Measurements from ENCODE around the gene SPCS2.

DNA sequence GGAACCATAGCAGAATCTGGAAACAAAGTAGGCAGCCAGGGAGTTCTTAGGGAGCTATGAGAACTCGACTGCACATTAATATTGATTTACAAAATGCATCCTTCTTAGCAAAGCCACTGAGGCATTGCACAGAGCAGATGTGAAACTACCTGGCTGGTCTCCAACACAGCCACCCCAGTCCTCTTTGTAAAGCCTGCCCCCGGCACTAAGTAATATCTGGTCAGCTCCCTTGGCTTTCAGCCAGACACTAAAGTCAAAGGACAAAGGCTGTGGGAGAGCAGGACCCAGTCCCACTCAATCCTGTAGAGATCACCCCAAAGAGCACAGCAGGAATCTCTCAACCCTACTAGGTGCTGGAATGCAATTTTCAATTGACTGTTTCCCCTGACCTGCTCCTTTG, 13.0 kb upstream of the SPCS2 start:
- TF ChIP-seq CTCF (IDR thresholded peaks at IDR 0.05) (no peak), POLR2A (IDR thresholded peaks at IDR 0.05) (no peak)
